HG02885 (cell line): ENCODE data around the gene SYNPO.

Source experiments
- ATAC-seq: cut with Tn5 transposase; IDR thresholded peaks from one replicate; pipeline ENCODE4 v1.9.1; 2021; ENCODE audit warnings: mild to moderate bottlenecking; ENCODE audit not compliant: unreplicated experiment, poor library complexity

Gene SYNPO

GRCh38 chr5:150640311-150641005 is at the start of gene SYNPO:
SYNPO (plus strand) TSS chr5:150640660; CDS start chr5:150648276, 7,616 bp downstream.
- ATAC-seq = no peak

DNA sequence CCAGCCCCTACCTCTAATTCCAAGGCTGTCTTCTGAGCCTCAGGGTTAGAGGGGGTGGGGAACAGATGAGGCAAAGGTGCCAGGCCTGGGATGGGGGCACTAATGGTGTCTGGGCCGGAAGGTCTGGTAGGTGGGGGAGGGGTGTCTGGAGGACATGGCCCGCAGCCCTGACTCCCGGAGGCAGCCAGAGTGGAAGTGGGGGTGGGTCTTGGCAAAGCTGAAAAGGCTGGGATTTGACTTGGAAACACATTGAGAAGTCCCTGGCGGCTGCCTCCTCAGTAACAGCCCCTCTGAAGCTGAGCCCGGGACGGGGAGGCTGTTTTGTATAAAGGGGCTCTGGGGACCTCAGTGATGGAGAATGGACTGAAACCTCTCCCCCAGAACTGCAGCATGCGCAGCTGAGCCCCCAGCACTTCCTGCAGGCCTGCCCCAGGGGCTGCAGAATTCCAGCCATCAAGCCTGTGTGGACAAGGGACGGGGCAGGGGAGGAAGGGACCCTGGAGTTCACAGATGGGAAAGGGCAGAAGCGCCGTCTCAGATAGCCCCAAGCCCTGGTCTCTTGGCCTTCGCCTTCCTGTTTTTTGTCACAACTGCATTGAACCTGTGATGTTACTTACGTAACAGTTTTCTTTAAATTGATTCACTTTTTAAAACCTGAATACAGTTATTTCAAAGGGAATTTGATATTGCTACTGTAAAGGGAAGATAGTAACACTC is 49.3 kb upstream of the SYNPO start:
- ATAC-seq = no peak

- no peak for ATAC-seq
Observed at GRCh38 chr5:150593593-150593992, 46.9 kb upstream of the SYNPO start.

- no peak for ATAC-seq
Observed at GRCh38 chr5:150593996-150594395, 46.5 kb upstream of the SYNPO start.

DNA sequence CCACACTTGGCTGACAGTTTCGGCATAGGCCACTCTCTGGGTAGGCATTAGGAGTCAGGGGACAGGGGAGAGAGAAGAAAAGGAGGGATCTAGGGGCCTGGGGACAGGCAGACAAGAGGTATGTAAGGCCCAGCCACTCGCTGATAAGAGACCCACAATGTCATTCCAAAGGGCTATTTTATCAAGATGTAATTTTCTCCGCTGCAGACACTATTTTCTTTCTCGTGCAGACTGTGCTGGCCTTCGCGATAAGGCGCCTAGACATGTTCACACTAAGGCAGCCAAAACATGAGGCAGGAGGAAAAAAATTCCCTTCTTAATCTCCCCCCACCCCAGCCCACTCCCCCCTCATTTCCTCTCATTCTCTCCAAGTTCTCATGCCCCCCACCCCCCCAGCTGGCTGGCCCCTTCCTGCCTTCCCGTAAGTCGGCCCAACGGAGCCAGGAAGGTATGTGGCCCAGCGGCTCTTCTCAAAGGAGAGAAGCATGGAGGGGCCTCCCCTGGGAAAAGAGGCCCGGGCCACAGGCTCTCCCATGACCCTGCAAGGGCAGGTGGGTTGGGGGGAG is 44.9 kb upstream of the SYNPO start:
- no peak for ATAC-seq

DNA sequence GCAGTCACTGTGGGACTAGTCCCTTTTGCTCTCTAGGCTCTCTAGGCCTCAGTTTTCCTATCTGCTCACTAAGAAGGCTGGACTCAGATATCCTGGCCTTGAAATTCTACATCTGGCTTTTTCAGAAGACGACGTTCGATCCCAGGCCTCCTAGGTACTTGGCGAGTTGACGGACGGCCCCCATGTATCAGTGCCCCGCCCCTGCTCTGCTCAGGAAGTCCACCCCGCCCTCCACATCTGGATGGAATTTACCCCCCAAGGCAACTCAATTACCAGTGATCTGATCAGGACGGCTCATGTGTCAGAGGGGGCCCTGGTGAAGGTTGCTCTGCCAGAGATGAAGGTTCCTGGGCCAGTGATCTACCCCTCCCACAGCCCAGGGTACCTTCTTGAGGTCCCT is 44.1 kb upstream of the SYNPO start:
- ATAC-seq = no peak

- ATAC-seq = no peak
Observed at GRCh38 chr5:150596826-150597225, 43.6 kb upstream of the SYNPO start.

- ATAC-seq = no peak
Observed at GRCh38 chr5:150598006-150598405, 42.5 kb upstream of the SYNPO start.

DNA sequence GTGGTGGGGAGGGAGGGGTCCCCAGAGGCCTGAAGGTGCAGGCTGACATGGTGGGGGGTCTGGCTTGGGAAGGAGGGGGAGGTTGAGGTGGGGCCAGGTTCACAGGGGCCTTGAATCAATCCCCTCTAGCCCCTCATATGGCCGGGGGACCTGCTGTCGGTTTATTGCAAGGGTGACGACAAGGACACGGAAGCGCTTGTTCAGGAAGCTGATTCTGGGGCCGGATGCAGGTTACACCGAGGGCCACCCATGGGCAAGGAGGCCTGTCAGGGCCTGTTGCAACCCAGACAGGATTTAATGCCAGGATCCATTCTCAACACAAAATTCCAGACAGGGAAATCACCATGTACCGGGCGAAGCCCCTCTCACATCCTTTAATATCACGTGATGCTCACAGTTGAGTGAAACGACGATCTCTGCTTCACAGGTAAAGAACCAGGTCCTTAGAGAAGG is 41.6 kb upstream of the SYNPO start:
- no peak for ATAC-seq

DNA sequence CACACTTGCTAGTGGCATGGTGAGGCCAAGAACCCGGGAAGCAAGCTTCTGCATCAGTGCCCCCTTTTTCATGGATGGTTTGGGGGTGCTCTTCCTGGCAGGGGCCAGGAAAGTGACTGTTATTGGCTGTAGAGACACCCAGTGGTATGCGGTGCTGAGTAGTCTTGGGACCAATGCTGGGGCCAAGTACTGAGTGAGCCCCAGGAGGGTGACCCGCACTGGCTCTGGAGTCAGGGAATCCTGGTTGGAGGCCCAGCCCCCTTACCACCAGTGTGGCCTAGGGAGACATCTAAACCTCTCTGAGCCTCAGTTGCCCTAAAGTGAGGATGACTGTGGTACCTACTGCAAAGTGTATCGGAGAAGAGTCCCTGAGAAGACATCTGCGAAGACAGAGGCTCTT is 41.2 kb upstream of the SYNPO start:
- no peak for ATAC-seq

GRCh38 chr5:150599917-150600511 is 40.4 kb upstream of the SYNPO start:
- no peak for ATAC-seq

- ATAC-seq = no peak
Observed at GRCh38 chr5:150600616-150601490, 39.6 kb upstream of the SYNPO start.

- no peak for ATAC-seq
Observed at GRCh38 chr5:150601491-150602345, 38.7 kb upstream of the SYNPO start.

DNA sequence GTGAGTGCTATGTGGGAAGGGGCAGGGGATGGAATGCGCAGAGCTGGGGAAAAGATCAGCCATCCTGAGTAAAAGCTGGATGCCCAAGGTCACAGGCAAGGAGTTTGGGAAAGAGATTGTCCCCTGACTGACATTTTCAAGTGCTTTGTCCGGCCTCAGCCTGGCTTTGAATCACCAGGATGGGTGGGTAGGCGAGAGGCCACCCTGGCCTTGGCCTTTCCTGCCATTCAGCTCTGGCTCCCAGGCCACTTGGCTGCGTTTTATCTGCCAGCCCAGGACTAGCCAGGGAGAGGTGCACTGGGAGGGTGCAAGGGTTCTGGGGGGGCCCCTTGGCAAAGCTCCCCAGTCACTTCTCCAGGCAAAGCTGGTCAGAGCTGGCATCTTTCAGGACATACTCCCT is 37.4 kb upstream of the SYNPO start:
- ATAC-seq = no peak

DNA sequence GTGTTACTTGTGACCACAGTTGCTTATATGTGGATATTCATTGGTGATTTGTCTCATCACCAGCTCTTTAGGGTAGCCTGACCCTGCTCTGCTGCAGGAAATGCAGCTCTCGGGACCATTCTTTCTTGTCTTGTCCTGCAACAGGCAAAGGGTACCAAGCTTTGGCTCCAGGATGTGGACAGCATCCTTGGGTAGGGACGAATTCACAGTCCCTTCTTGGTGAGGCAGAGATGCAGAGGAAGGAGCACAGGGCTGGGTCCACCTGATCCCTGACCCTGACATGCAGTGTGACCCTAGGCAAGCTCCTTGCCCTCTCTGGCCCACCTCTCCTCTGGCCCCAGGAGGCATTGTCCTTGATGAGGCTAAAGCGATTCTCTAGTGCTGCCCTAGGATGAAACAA is 37.0 kb upstream of the SYNPO start:
- no peak for ATAC-seq

- ATAC-seq = no peak
Observed at GRCh38 chr5:150604010-150604409, 36.5 kb upstream of the SYNPO start.

DNA sequence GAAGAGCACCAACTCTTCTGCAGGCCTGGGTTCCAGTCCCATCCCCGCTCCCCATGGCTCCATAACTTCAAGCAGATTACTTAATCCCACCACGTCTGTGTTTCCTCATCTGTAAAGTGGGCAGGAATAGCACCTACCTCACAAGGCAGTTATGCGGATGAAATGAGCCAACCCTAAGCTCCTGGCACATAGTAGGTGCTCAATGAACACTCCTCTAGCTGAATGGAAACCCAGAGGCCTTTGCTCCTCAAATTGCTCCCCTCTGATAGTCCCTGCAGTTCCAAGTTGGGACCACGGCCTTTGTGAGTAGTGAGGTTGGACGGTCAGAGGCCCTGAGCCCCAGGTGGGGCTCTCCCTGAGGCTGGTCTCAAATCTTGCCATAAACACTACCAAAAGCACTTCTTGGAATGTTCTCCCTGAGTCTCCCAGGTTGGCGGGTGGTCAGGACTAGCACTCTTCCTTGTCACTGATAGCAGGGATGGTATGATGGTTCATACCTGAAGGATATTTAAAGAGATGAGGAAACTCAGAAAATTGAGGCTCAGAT is 35.5 kb upstream of the SYNPO start:
- ATAC-seq = no peak

GRCh38 chr5:150605546-150605945 is 34.9 kb upstream of the SYNPO start:
- no peak for ATAC-seq

DNA sequence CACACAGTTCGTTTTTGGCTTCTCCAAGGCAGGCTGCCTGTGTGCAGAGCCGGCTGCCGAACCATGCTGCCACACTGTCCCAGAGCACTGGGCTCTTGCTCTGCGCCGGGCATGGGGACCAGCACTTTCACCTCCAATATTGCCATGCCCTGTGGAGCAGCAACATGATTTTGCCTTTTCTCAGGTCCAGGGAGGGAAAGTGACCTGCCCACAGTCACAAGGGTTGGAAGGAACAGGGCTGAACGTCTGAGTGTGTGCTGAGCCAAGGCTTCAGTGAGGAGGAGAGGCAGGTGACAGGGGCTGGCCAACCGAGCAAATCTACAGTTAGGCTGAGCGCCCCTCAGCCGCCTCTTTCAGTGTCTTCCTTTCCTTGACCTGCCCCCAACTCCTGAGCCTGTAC is 34.0 kb upstream of the SYNPO start:
- no peak for ATAC-seq
